GM21825 (cell line): ENCODE measurements around the gene ZDHHC18.
A peak's percentile ranks its signal among the peaks of the same experiment; 100 is the strongest.
"Not testable (repeated sequence)": the region's sequence is repeated elsewhere in the genome, so short reads cannot be mapped to it uniquely, and the experiment has no call there.

ENCODE experiments used
- ATAC-seq: cut with Tn5 transposase; IDR thresholded peaks from one replicate; pipeline ENCODE4 v1.9.1; 2021; ENCODE audit warnings: mild to moderate bottlenecking, moderate library complexity; ENCODE audit not compliant: unreplicated experiment

ZDHHC18 gene

GRCh38 chr1:26856604-26857469 is 30.3 kb downstream of the ZDHHC18 start:
- ATAC-seq: no peak

DNA sequence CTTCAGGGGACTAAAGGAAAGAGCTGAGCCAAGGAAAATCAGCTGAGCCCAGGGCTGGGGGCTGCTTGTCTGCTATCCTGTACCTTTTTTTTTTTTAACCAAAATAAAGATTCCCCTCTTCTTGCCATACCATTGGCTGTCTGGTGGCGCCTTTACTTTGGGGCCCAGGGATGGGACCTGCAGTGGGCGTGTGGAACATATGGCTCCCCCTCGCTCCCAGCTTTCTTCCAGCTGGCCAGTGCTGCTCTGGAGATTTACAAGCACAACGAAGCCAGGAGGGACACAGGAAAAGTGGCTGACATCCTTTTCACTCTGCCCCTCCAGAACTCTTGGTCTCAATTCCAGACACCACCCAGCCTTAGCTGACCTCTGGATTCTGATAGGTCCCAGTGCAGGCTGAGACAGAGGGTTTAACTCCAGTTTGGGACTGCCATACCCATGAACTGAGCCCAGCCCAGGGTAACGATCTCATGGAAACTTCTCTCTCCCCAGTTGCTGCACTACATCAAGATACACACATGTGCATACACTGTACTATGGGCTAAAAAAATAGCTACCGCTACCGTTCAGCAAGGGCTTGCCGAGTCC is 31.1 kb downstream of the ZDHHC18 start:
- no peak for ATAC-seq

- ATAC-seq: no peak
Measured at GRCh38 chr1:26858160-26858559, 31.7 kb downstream of the ZDHHC18 start.

- ATAC-seq: no peak
Measured at GRCh38 chr1:26858891-26859640, 32.6 kb downstream of the ZDHHC18 start.

DNA sequence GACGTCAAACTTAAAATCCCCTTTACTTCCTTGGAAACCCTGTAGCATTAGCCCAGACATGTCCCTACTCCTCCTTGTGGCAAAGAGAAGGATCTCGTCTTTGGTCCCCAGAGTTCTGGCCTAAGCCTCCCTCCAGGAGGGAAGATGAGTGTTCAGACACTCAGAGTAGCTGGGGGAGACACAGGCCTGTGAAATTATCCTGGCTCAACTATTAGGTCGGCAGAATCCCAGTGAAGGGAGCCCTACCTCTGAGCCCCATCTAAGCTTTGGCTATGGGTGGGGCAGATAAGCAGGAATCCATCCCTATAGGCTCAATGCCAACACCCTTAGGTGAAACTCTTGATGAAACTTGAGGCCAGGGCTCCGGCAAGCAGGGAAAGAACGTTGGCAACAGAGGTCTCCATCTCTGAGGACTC is 34.8 kb downstream of the ZDHHC18 start:
- no peak for ATAC-seq

DNA sequence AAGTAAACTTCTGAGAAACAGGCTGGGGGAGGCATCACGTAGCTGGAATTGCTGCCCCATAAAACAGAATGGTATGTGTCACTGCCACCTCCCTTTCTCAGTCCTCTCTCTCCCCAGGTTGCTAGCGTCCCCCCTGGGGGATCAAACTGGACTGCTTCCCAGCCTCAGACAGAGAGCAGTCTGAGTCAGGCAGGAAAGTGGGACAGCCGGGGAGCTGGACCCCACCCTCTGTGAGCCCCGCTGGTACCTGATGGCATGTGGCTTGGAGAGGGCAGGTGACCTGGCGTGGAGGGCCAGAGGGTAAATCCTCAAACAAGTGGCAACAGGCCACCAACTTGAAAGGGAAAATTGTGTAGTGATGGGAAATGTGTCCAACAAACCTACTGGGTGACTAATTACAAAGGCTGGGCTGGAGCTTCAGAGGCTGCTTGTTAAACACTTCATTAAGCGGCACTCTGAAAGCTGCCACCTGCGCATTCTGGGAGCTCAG is 35.4 kb downstream of the ZDHHC18 start:
- no peak for ATAC-seq

- ATAC-seq: no peak
Measured at GRCh38 chr1:26862781-26863684, 36.5 kb downstream of the ZDHHC18 start, which contains the start of gene SFN. TSS of gene SFN (plus strand) at chr1:26863149. CDS start at chr1:26863213, 64 bp downstream.

- ATAC-seq: no peak
Measured at GRCh38 chr1:26863685-26864077, 37.2 kb downstream of the ZDHHC18 start.

DNA sequence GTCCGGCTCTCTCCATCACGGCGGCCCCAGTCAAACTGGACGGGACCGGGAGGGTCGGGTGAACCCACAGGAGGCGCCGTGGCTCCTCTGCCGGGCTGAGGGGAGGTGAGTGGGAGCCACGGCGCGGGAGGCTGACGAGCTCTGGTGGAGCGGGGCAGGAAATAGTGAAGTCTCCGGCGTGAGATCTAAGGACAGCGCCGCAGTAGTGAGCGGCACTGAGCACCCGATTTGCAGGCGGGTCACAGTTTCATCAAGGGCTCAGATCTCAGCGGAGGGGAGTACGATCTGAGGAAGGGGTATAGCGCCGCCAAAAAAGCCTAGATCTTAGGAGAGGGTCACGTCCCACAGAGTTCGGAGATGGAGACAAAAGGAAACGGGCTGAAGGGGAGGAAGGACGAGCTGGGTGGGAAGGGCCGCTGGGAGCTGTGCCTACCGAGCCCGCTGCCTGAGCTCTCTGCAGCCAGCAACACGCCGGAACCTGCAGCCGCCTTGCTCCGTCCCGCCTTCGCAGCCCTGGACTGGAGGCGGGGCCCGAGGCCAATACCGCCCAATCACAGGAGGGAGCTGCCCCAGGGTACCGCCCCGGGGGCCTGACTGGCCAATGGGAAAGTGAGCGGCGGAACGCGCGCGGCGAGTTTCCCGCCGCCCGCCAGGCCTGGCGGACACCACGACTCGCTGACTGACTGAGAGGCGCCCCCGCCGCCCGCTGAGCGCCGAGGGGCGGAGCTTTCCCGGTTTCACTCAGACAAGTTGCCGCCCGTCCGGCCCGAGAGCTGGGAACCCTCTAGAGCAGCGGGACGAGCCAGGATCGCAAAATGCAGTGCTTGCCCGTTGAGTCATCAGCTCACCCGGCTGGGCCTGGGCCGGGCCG is 38.4 kb downstream of the ZDHHC18 start:
- peak; percentile 85 for ATAC-seq

- ATAC-seq: not testable (repeated sequence)
Measured at GRCh38 chr1:26873097-26873496, 46.6 kb downstream of the ZDHHC18 start.

DNA sequence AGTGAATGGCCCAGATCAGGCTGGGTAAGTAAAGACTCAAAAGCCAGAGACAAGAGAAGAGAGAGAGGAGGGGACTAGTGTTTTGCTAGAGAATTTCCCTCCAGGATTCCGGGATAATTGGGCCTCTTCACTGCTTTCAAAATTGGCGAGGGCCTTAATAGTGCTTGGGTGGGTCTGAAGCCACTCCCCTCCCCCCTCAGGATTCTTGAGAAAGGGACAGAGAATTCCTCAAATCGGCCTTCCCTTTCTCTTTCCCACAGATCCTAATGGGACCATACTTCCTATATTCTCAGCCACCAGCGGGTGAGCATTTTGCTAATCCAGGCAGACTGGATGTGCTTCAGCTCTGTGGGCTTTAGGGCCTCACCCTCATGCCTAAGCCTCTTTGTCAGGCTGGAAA is 48.4 kb downstream of the ZDHHC18 start:
- no peak for ATAC-seq

GRCh38 chr1:26877326-26877725 is 50.8 kb downstream of the ZDHHC18 start:
- ATAC-seq: no peak

- no peak for ATAC-seq
Measured at GRCh38 chr1:26879793-26880192, 53.3 kb downstream of the ZDHHC18 start.

GRCh38 chr1:26881611-26882010 is 55.1 kb downstream of the ZDHHC18 start:
- not testable (repeated sequence) for ATAC-seq

- no peak for ATAC-seq
Measured at GRCh38 chr1:26882696-26883463, 56.4 kb downstream of the ZDHHC18 start.

DNA sequence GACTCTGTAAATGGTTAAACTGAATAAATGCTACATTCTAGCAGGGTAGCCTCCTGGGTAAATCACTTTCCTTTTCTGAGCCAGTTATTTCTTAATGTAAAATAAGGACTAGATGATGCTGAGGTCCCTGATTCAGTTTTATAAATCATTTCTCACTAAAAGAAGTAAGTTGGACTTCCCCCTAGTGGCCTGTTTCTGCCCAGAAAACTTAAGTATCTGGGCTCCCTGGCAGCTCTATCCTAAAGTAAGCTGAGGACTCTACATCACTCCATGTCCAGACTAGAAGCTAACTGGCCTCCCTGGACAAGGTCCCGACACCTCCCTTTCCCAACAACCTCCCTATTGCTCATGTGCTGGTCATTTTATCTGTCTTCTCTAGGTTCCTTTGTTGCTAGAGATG is 60.6 kb downstream of the ZDHHC18 start:
- no peak for ATAC-seq

DNA sequence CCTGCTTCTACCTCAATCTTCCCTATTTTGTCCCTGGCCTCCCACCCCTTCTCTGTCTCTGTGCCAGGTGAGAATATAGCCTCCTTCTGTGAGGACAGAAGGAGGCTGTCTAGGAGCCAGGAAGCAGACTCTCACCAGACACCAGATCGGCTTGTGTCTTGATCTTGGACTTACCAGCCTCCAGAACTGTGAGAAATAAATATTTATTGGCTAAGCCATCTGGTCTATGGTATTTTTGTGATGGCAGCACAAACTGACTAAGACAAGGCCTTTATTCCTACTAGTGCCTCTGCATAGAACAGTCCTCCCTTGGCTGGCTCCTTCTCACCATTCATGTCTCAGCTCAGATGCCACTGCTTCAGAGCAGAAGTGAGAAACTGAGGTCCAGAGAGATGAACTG is 61.7 kb downstream of the ZDHHC18 start:
- ATAC-seq: no peak

- ATAC-seq: peak; percentile 83
Measured at GRCh38 chr1:26889551-26890466, 63.3 kb downstream of the ZDHHC18 start, which contains the start of gene GPN2. TSS of gene GPN2 (minus strand) at chr1:26890283. CDS start at chr1:26890096, 187 bp downstream.
